HepG2 (cell line): ENCODE measurements around the gene DOK4. TPM values are rescaled to one million over a fixed set of nuclear protein-coding genes. Genes with fewer than 3 reads are reported as not detected.

Experiments used
- AGO1 ChIP-seq: fragments of 200-400 bp; formaldehyde crosslinking; IDR thresholded peaks from 2 replicates; pipeline ENCODE4 v1.6.1; 2017; ENCODE audit warnings: mild to moderate bottlenecking, low read depth, low read length, moderate library complexity; ENCODE audit not compliant: poor library complexity, severe bottlenecking
- ARID4A ChIP-seq: sonication (generic); formaldehyde crosslinking; IDR thresholded peaks from 2 replicates; pipeline ENCODE4 v1.5.0; 2020; ENCODE audit warnings: mild to moderate bottlenecking, missing genetic modification reagents, borderline replicate concordance
- DBP ChIP-seq: sonication (generic); formaldehyde crosslinking; IDR thresholded peaks from 2 replicates; pipeline ENCODE4 v1.4.0; 2020; ENCODE audit warnings: missing genetic modification reagents; ENCODE audit errors: not compliant biosample characterization
- GABPB1 ChIP-seq: IDR thresholded peaks from 2 replicates; pipeline ENCODE4 v1.6.1; 2016; ENCODE audit warnings: mild to moderate bottlenecking, missing genetic modification reagents, moderate library complexity, missing compliant biosample characterization
- JDP2 ChIP-seq: sonication (generic); formaldehyde crosslinking; IDR thresholded peaks from 2 replicates; pipeline ENCODE4 v1.8.1; 2022; ENCODE audit warnings: missing genetic modification reagents, borderline replicate concordance
- MED13 ChIP-seq: sonication (generic); formaldehyde crosslinking; IDR thresholded peaks from 2 replicates; pipeline ENCODE4 v1.5.0; 2020; ENCODE audit warnings: missing genetic modification reagents
- NFIC ChIP-seq: IDR thresholded peaks from 2 replicates; pipeline ENCODE4 v1.6.1; 2012; ENCODE audit warnings: mild to moderate bottlenecking, low read length, inconsistent platforms
- NRL ChIP-seq: sonication (generic); formaldehyde crosslinking; IDR thresholded peaks from 2 replicates; pipeline ENCODE4 v1.5.0; 2020; ENCODE audit warnings: missing genetic modification reagents, mild to moderate bottlenecking, moderate library complexity, borderline replicate concordance
- POGZ ChIP-seq: sonication (generic); formaldehyde crosslinking; IDR thresholded peaks from 2 replicates; pipeline ENCODE4 v1.4.0; 2020; ENCODE audit warnings: mild to moderate bottlenecking, missing genetic modification reagents
- SIN3B ChIP-seq: fragments of 150-350 bp; IDR thresholded peaks from 2 replicates; pipeline ENCODE4 v1.6.1; 2014; ENCODE audit warnings: low read length
- TCF7 ChIP-seq: sonication (generic); IDR thresholded peaks from 2 replicates; pipeline ENCODE4 v1.6.1; 2016; ENCODE audit warnings: antibody characterized with exemption, low read depth
- ZBTB38 ChIP-seq: sonication (generic); formaldehyde crosslinking; IDR thresholded peaks from 2 replicates; pipeline ENCODE4 v1.5.1; 2020; ENCODE audit warnings: mild to moderate bottlenecking, missing genetic modification reagents
- ZFP91 ChIP-seq: sonication (generic); formaldehyde crosslinking; IDR thresholded peaks from 2 replicates; pipeline ENCODE4 v1.9.0; 2022; ENCODE audit warnings: missing genetic modification reagents, mild to moderate bottlenecking, borderline replicate concordance
- ZNF251 ChIP-seq: sonication (generic); formaldehyde crosslinking; IDR thresholded peaks from 2 replicates; pipeline ENCODE4 v1.9.0; 2021; ENCODE audit warnings: mild to moderate bottlenecking, missing genetic modification reagents
- ZNF256 ChIP-seq: sonication (generic); formaldehyde crosslinking; conservative IDR thresholded peaks from 2 replicates; pipeline ENCODE4 v1.4.0; 2020; ENCODE audit warnings: missing genetic modification reagents
- ZNF335 ChIP-seq: sonication (generic); formaldehyde crosslinking; IDR thresholded peaks from 2 replicates; pipeline ENCODE4 v1.4.0; 2020; ENCODE audit warnings: missing genetic modification reagents
- ZNF33A ChIP-seq: sonication (generic); formaldehyde crosslinking; IDR thresholded peaks from 2 replicates; pipeline ENCODE4 v1.5.1; 2020; ENCODE audit warnings: missing genetic modification reagents, mild to moderate bottlenecking, moderate library complexity, borderline replicate concordance
- ZNF362 ChIP-seq: sonication (generic); formaldehyde crosslinking; IDR thresholded peaks from 2 replicates; pipeline ENCODE4 v1.4.0; 2020; ENCODE audit warnings: missing genetic modification reagents, mild to moderate bottlenecking, borderline replicate concordance
- ZNF672 ChIP-seq: sonication (generic); formaldehyde crosslinking; IDR thresholded peaks from 2 replicates; pipeline ENCODE4 v1.8.1; 2022; ENCODE audit warnings: missing genetic modification reagents
- ZNF709 ChIP-seq: sonication (generic); formaldehyde crosslinking; IDR thresholded peaks from 2 replicates; pipeline ENCODE4 v1.5.0; 2020; ENCODE audit warnings: mild to moderate bottlenecking, missing genetic modification reagents
- polyA plus RNA-seq, 8 experiments: library from polyadenylated mRNA; depleted of rRNA in 3 of 8; stranded (reverse) in 7 of 8; unstranded in 1 of 8; fragments of >200 nt; fragmentation: Illumina TruSeq in 4 of 8; extraction: Trizol in 4 of 8; gene quantifications; 2 replicates each; pipeline versions ENCODE4 v1.2.1 to v1.2.3, GENCODE V29; 2011 to 2016; ENCODE audit warnings: low read depth in 4 of 8, missing spikeins in 1 of 8, mixed read lengths in 1 of 8; ENCODE audit not compliant: insufficient read depth in 1 of 8
- total RNA-seq, 5 experiments: library from RNA; depleted of rRNA; stranded (reverse); fragments of >200 nt; fragmentation: Illumina TruSeq; extraction: Trizol; gene quantifications; 2 replicates each; pipeline ENCODE4 v1.2.3, GENCODE V29; 2016; ENCODE audit warnings: low read depth in 1 of 5

Gene DOK4
- total and polyA plus RNA-seq, 2 of the 13 experiments (the other 11 are each of a cell fraction or from before 2014, with no cell fraction given), result 52.7 to 70.0 TPM

GRCh38 chr16:57475711-57476339, 10.5 kb downstream of the DOK4 start (continued):
- TF ChIP-seq ZNF362 (CRISPR knock-in tag) (no peak), ZNF33A (no peak), SIN3B (no peak), DBP (CRISPR knock-in tag) (no peak), GABPB1 (CRISPR knock-in tag) (peak; percentile 54; the same call in 1 of the 2 replicates), TCF7 (no peak), ZBTB38 (CRISPR knock-in tag) (peak; percentile 75; the same call in 1 of the 2 replicates), AGO1 (no peak), MED13 (CRISPR knock-in tag) (no peak), ARID4A (no peak; the same call in 1 of the 2 replicates), ZFP91 (CRISPR knock-in tag) (peak; percentile 58; the same call in 1 of the 2 replicates), ZNF672 (no peak), ZNF709 (CRISPR knock-in tag) (0 out of 2 replicates have a peak, but pooled peaks have one; percentile 32), POGZ (CRISPR knock-in tag) (no peak), ZNF335 (CRISPR knock-in tag) (no peak), JDP2 (CRISPR knock-in tag) (no peak), NRL (CRISPR knock-in tag) (no peak), ZNF251 (CRISPR knock-in tag) (no peak), NFIC (no peak), ZNF256 (CRISPR knock-in tag) (no peak)
